ENCODE results near the gene CD226. TPM values are rescaled to one million over a fixed set of nuclear protein-coding genes. Genes with fewer than 3 reads are reported as not detected.
A peak's percentile ranks its signal among the peaks of the same experiment; 100 is the strongest.

CD226 gene
- polyA plus RNA-seq, 1 of the 3 experiments (the other 2 are of a cell fraction), result 0.56 TPM

- TF ChIP-seq, protein P1, sequence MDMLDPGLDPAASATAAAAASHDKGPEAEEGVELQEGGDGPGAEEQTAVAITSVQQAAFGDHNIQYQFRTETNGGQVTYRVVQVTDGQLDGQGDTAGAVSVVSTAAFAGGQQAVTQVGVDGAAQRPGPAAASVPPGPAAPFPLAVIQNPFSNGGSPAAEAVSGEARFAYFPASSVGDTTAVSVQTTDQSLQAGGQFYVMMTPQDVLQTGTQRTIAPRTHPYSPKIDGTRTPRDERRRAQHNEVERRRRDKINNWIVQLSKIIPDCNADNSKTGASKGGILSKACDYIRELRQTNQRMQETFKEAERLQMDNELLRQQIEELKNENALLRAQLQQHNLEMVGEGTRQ (IDR thresholded peaks at IDR 0.05; ENCODE audit: borderline replicate concordance, low read depth, low read length), result no peak
- TF ChIP-seq, protein P2, sequence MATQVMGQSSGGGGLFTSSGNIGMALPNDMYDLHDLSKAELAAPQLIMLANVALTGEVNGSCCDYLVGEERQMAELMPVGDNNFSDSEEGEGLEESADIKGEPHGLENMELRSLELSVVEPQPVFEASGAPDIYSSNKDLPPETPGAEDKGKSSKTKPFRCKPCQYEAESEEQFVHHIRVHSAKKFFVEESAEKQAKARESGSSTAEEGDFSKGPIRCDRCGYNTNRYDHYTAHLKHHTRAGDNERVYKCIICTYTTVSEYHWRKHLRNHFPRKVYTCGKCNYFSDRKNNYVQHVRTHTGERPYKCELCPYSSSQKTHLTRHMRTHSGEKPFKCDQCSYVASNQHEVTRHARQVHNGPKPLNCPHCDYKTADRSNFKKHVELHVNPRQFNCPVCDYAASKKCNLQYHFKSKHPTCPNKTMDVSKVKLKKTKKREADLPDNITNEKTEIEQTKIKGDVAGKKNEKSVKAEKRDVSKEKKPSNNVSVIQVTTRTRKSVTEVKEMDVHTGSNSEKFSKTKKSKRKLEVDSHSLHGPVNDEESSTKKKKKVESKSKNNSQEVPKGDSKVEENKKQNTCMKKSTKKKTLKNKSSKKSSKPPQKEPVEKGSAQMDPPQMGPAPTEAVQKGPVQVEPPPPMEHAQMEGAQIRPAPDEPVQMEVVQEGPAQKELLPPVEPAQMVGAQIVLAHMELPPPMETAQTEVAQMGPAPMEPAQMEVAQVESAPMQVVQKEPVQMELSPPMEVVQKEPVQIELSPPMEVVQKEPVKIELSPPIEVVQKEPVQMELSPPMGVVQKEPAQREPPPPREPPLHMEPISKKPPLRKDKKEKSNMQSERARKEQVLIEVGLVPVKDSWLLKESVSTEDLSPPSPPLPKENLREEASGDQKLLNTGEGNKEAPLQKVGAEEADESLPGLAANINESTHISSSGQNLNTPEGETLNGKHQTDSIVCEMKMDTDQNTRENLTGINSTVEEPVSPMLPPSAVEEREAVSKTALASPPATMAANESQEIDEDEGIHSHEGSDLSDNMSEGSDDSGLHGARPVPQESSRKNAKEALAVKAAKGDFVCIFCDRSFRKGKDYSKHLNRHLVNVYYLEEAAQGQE (IDR thresholded peaks at IDR 0.05; ENCODE audit: low read depth, low read length), result no peak
- TF ChIP-seq FOXJ3 (CRISPR knock-in tag; IDR thresholded peaks at IDR 0.05), result no peak
- no peak for TF ChIP-seq RFX5 (IDR thresholded peaks at IDR 0.05; ENCODE audit: low read length)
- no peak for TF ChIP-seq TEAD4 (IDR thresholded peaks at IDR 0.05; ENCODE audit: borderline replicate concordance, insufficient read depth)
- no peak for TF ChIP-seq GABPA (IDR thresholded peaks at IDR 0.05; ENCODE audit: low read depth)
- TF ChIP-seq RCOR1 (IDR thresholded peaks at IDR 0.05; ENCODE audit: low read length), result no peak
Observed at GRCh38 chr18:69870736-69871135, 76.9 kb downstream of the CD226 start (continued).

- H3F3A ChIP-seq (replicated peaks; ENCODE audit: insufficient read depth), result no peaks in the 10 kb centered on the region
- H3K9ac ChIP-seq, result no peak overlapping the region
- no peaks in the 10 kb centered on the region for H4K20me1 ChIP-seq (ENCODE audit: insufficient read depth)
- no peak for DNase-seq
- TF ChIP-seq, protein P1 (IDR thresholded peaks at IDR 0.05; ENCODE audit: borderline replicate concordance, low read depth, low read length), result no peak
- TF ChIP-seq SMC3 (IDR thresholded peaks at IDR 0.05; ENCODE audit: low read depth, low read length) (no peak), JUND (IDR thresholded peaks at IDR 0.05) (no peak), IRF3 (IDR thresholded peaks at IDR 0.05; ENCODE audit: low read depth, low read length) (no peak), EP300 (IDR thresholded peaks at IDR 0.05; ENCODE audit: borderline replicate concordance in 1 of 2, low read depth in 1 of 2, low read length in 1 of 2) (no peak), YY1 (IDR thresholded peaks at IDR 0.05; ENCODE audit: low read depth) (no peak), TCF12 (IDR thresholded peaks at IDR 0.05) (no peak), POLR2AphosphoS5 (IDR thresholded peaks at IDR 0.05; ENCODE audit: low read depth, low read length) (no peak)
- H3K9me3 ChIP-seq, result no peaks in the 10 kb centered on the region
- H3K4me1 ChIP-seq (ENCODE audit: control insufficient read depth in 1 of 2, insufficient read depth in 2 of 2, low read depth in 1 of 2, low read length in 1 of 2), result peaks cover 0 to 2% of the 10 kb centered on the region in 2 experiments; a peak in 1 of 4 replicates
- ChIA-PET CTCF (no interaction called here), POLR2A (no interaction called here)
- no peak overlapping the region for H3K4me2 ChIP-seq
- no peak overlapping the region for H3K4me3 ChIP-seq (ENCODE audit: low read depth in 2 of 2, low read length in 1 of 2)
- no peaks in the 10 kb centered on the region for H3K9me2 ChIP-seq
- no peaks in the 10 kb centered on the region for H3K79me2 ChIP-seq (ENCODE audit: insufficient read depth)
- H3K27ac ChIP-seq (ENCODE audit: low read depth in 2 of 2, low read length in 1 of 2), result peak overlapping the region in 1 of 2 experiments; percentile 6; a peak in 1 of 4 replicates
- WGBS (ENCODE audit: low lambda C conversion rate), result 90% methylated on average over 4 of the region's 4 CpGs
- H3K36me3 ChIP-seq (replicated peaks in 1 of 2; ENCODE audit: control insufficient read depth in 1 of 2, insufficient read depth in 2 of 2, low read length in 1 of 2), result no peaks in the 10 kb centered on the region
- no peaks in the 10 kb centered on the region for H3K27me3 ChIP-seq (ENCODE audit: insufficient read depth)
- no peak overlapping the region for H2AFZ ChIP-seq (ENCODE audit: low read depth)
Observed at GRCh38 chr18:69866212-69866611, 81.5 kb downstream of the CD226 start.
